CD4-positive, alpha-beta memory T cell (primary cell): Measurements from ENCODE around the gene CEBPZ. TPM values are rescaled to one million over a fixed set of nuclear protein-coding genes. Genes with fewer than 3 reads are reported as not detected.

Source experiments
- CTCF ChIA-PET: fragments of 350-600 bp; sonication (Branson Sonifier 250); formaldehyde crosslinking; loops from one replicate; lab custom pipeline; 2021; ENCODE audit warnings: inconsistent platforms; ENCODE audit not compliant: partially characterized antibody; lab: Charles Lee
- POLR2A ChIA-PET: fragments of 350-600 bp; sonication (Branson Sonifier 250); formaldehyde crosslinking; loops from one replicate; lab custom pipeline; 2021; ENCODE audit not compliant: partially characterized antibody; lab: Charles Lee
- DNase-seq, 5 donors: peaks; one replicate each; pipeline versions ENCODE4 v3.0.0 to v3.0.0-alpha.2; 2020 to 2022; ENCODE audit warnings: mixed read lengths in 1 of 5
- H3K27ac ChIP-seq: one replicate; pipeline ENCODE4 v1.7.0; 2013; ENCODE audit warnings: low read depth, low read length
- H3K27me3 ChIP-seq: 2 replicates; pipeline ENCODE4 v1.7.0; 2013; ENCODE audit warnings: mild to moderate bottlenecking, low read length, moderate library complexity; ENCODE audit not compliant: insufficient read depth
- H3K36me3 ChIP-seq: 2 replicates; pipeline ENCODE4 v1.7.0; 2013; ENCODE audit warnings: mild to moderate bottlenecking, low read length, moderate library complexity; ENCODE audit not compliant: insufficient read depth
- H3K4me1 ChIP-seq: 2 replicates; pipeline ENCODE4 v1.7.0; 2013; ENCODE audit warnings: mild to moderate bottlenecking, low read length, moderate library complexity; ENCODE audit not compliant: insufficient read depth
- H3K4me3 ChIP-seq, 2 donors: one replicate each; pipeline ENCODE4 v1.7.0; 2013; ENCODE audit warnings: low read length in 2 of 2, mild to moderate bottlenecking in 1 of 2
- H3K9me3 ChIP-seq, 2 donors: one replicate each; pipeline ENCODE4 v1.7.0; 2013; ENCODE audit warnings: low read length in 2 of 2, control low read depth in 1 of 2; ENCODE audit not compliant: control insufficient read depth in 1 of 2
- H3K27ac Mint-ChIP-seq, 7 donors: one replicate each; pipeline ENCODE4 v1.8.0; 2020 to 2021; ENCODE audit warnings: mixed read lengths in 7 of 7, mild to moderate bottlenecking in 6 of 7, inconsistent platforms in 3 of 7, moderate library complexity in 3 of 7
- H3K27me3 Mint-ChIP-seq, 2 donors: one replicate each; pipeline ENCODE4 v1.8.0; 2020 to 2021; ENCODE audit warnings: mixed read lengths in 2 of 2
- H3K36me3 Mint-ChIP-seq, 2 donors: one replicate each; pipeline ENCODE4 v1.8.0; 2020 to 2021; ENCODE audit warnings: mixed read lengths in 2 of 2, inconsistent platforms in 1 of 2, mild to moderate bottlenecking in 1 of 2
- H3K4me1 Mint-ChIP-seq, 4 donors: one replicate each; pipeline ENCODE4 v1.8.0; 2020 to 2021; ENCODE audit warnings: mixed read lengths in 4 of 4, mild to moderate bottlenecking in 1 of 4
- H3K4me3 Mint-ChIP-seq, 8 donors: one replicate each; pipeline ENCODE4 v1.8.0; 2020 to 2021; ENCODE audit warnings: mixed read lengths in 8 of 8, mild to moderate bottlenecking in 7 of 8, moderate library complexity in 6 of 8, inconsistent platforms in 3 of 8
- H3K9me3 Mint-ChIP-seq, 8 donors: one replicate each; pipeline ENCODE4 v1.8.0; 2020 to 2021; ENCODE audit warnings: mixed read lengths in 8 of 8, mild to moderate bottlenecking in 5 of 8, inconsistent platforms in 3 of 8, moderate library complexity in 1 of 8
- intact Hi-C: fragments of 100-400 bp; cut with micrococcal nuclease; formaldehyde crosslinking; loops from one replicate; pipeline ENCODE4 v1.15.1; 2023
- polyA plus RNA-seq, 2 donors: library from polyadenylated mRNA; unstranded; fragments of 300-500 nt; fragmentation: Illumina TruSeq; gene quantifications; one replicate each; pipeline ENCODE4 v1.2.3, GENCODE V29; 2021
- total RNA-seq, 2 experiments: library from RNA; stranded (reverse); gene quantifications; one replicate each; pipeline ENCODE4 v1.2.3, GENCODE V29; 2021

CEBPZ gene
- total and polyA plus RNA-seq, 4 experiments from 2014 or later, result 28.3 to 70.9 (median 56.0) TPM

DNA sequence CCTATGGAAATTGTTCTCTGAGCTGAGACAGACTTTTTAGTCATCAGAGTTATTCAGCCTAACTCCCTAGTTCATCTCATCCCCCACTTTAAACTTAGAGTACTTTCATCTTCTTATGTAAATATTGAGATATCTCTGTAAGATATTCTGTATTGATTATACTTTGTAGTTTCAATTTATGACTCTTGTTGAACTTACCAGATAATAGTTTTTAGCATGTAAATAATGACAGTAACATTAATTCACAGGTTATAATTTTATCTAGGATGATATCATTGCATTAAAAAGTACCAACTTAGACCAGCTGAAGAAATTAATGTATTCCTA lies 59.8 kb downstream of the CEBPZ start:
- Mint-ChIP-seq H3K4me1 (no peaks in the 10 kb centered on the region), H3K9me3 (peaks cover 0 to under 1% (median 0%) of the 10 kb centered on the region in 8 donors), H3K27ac (no peak overlapping the region), H3K36me3 (no peaks in the 10 kb centered on the region), H3K4me3 (no peak overlapping the region), H3K27me3 (no peaks in the 10 kb centered on the region)
- intact Hi-C loops, result no loop called here
- H3K36me3 ChIP-seq, result no peaks in the 10 kb centered on the region
- no peak for DNase-seq
- no peaks in the 10 kb centered on the region for H3K9me3 ChIP-seq
- no peaks in the 10 kb centered on the region for H3K4me1 ChIP-seq
- ChIA-PET POLR2A (no interaction called here), CTCF (interaction anchor here (0.7 to 1.0 kb wide), 2 partner anchors 10 to 706 kb away, joined by 3 to 5 read pairs; no protein-coding TSS in a partner anchor)
- no peaks in the 10 kb centered on the region for H3K27me3 ChIP-seq
- H3K4me3 ChIP-seq, result no peak overlapping the region
- no peak overlapping the region for H3K27ac ChIP-seq

DNA sequence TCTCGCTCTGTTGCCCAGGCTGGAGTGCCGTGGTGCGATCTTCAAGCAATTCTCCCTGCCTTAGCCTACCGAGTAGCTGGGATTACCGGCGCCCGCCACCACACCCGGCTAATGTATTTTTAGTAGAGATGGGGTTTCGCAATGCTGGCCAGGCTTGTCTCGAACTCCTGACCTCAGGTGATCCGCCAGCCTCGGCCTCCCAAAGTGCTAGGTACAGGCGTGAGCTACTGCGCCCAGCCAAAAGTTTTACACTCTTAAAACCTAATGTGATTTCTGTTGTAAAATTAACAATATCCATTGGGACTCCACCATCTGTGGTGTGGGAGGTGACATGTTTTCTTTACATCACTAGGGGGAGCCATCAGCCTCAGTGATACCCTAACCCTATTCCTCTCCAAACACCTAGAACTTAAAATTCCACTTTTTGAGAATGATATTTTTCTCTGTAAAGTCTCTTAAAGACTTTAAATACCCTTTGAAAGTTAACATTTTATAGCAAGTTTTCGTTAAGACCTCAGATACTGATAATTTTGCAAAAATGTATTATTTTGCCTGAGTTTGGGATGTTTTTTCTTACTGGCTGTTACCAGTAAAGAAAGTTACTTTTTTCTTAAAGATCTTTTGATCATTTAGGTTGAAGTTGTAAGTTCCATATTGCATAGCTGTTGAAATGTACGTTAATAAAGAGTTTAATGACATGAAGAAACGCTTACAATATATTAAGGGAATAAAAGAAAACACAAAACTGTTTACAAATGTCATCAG lies 63.0 kb downstream of the CEBPZ start:
- H3K4me1 Mint-ChIP-seq, result no peaks in the 10 kb centered on the region
- H3K9me3 Mint-ChIP-seq, result peaks cover 0 to 23% (median 16%) of the 10 kb centered on the region in 8 donors
- no peaks in the 10 kb centered on the region for H3K36me3 ChIP-seq
- peak in 4 of 5 donors; percentile 32 to 45 (median 36) for DNase-seq
- H3K36me3 Mint-ChIP-seq, result peaks cover 0 to 5% of the 10 kb centered on the region in 2 donors
- no peaks in the 10 kb centered on the region for H3K9me3 ChIP-seq
- no peak overlapping the region for H3K4me3 ChIP-seq
- no peak overlapping the region for H3K27ac Mint-ChIP-seq
- no peaks in the 10 kb centered on the region for H3K27me3 ChIP-seq
- no peak overlapping the region for H3K27ac ChIP-seq
- H3K4me1 ChIP-seq, result no peaks in the 10 kb centered on the region
- POLR2A ChIA-PET, result interaction anchor here (1.4 kb wide), 1 partner anchor 28 kb away, joined by 4 read pairs; no protein-coding TSS in a partner anchor
- CTCF ChIA-PET, result interaction anchor here (0.6 to 3.0 kb wide), 23 partner anchors 8 to 709 kb away, joined by 3 to 25 read pairs (median 4); partner anchors contain the start of genes CEBPZ, CEBPZOS, EIF2AK2 and NDUFAF7
- H3K4me3 Mint-ChIP-seq, result no peak overlapping the region
- H3K27me3 Mint-ChIP-seq, result no peaks in the 10 kb centered on the region
- intact Hi-C loops, result loop anchor here (1.0 to 10.0 kb wide), 5 partner anchors 63 to 709 kb away; partner anchors contain the start of genes CEBPZ and NDUFAF7

- ChIA-PET CTCF (interaction anchor here (0.6 to 3.0 kb wide), 7 partner anchors 8 to 710 kb away, joined by 3 to 25 read pairs (median 6); partner anchors contain the start of gene EIF2AK2), POLR2A (interaction anchor here (1.4 kb wide), 1 partner anchor 29 kb away, joined by 4 read pairs; no protein-coding TSS in a partner anchor)
- Mint-ChIP-seq H3K4me1 (no peaks in the 10 kb centered on the region), H3K27me3 (no peaks in the 10 kb centered on the region), H3K9me3 (peaks cover 0 to 23% (median 16%) of the 10 kb centered on the region in 8 donors), H3K36me3 (peaks cover 0 to 5% of the 10 kb centered on the region in 2 donors), H3K4me3 (no peak overlapping the region), H3K27ac (no peak overlapping the region)
- H3K9me3 ChIP-seq, result no peaks in the 10 kb centered on the region
- H3K4me3 ChIP-seq, result no peak overlapping the region
- H3K4me1 ChIP-seq, result no peaks in the 10 kb centered on the region
- intact Hi-C loops, result loop anchor here (1.0 to 10.0 kb wide), 5 partner anchors 64 to 710 kb away; partner anchors contain the start of genes CEBPZ and NDUFAF7
- no peaks in the 10 kb centered on the region for H3K27me3 ChIP-seq
- DNase-seq, result no peak
- H3K36me3 ChIP-seq, result no peaks in the 10 kb centered on the region
- H3K27ac ChIP-seq, result no peak overlapping the region
Observed at GRCh38 chr2:37167636-37168180, 63.7 kb downstream of the CEBPZ start.

GRCh38 chr2:37164757-37165156 lies 66.6 kb downstream of the CEBPZ start:
- Histone ChIP-seq H3K9me3 (no peaks in the 10 kb centered on the region), H3K36me3 (no peaks in the 10 kb centered on the region), H3K27me3 (no peaks in the 10 kb centered on the region), H3K4me1 (no peaks in the 10 kb centered on the region), H3K4me3 (no peak overlapping the region), H3K27ac (no peak overlapping the region)
- Mint-ChIP-seq H3K27ac (peak overlapping the region in 1 of 7 donors; percentile 16), H3K4me1 (peaks cover 0 to 7% (median 0%) of the 10 kb centered on the region in 4 donors), H3K27me3 (no peaks in the 10 kb centered on the region), H3K4me3 (peak overlapping the region in 1 of 8 donors; percentile 43), H3K9me3 (peaks cover 0 to 23% (median 17%) of the 10 kb centered on the region in 8 donors), H3K36me3 (peaks cover 0 to 5% of the 10 kb centered on the region in 2 donors)
- intact Hi-C loops, result loop anchor here (5.0 to 10.0 kb wide), 2 partner anchors 118 to 230 kb away; no protein-coding TSS in a partner anchor
- no peak for DNase-seq
- ChIA-PET POLR2A (no interaction called here), CTCF (interaction anchor here (1.1 kb wide), 1 partner anchor 231 kb away, joined by 3 read pairs; no protein-coding TSS in a partner anchor)

GRCh38 chr2:37156857-37157714 lies 74.3 kb downstream of the CEBPZ start, which contains the start of gene EIF2AK2:
Gene EIF2AK2 (minus strand): TSS chr2:37156980. CDS start chr2:37147806, 9,174 bp downstream.
- Histone ChIP-seq H3K4me1 (peaks cover 26% of the 10 kb centered on the region), H3K27me3 (no peaks in the 10 kb centered on the region), H3K4me3 (peak within 1 kb of the TSS; percentile 62 to 63), H3K9me3 (no peaks in the 10 kb centered on the region), H3K36me3 (no peaks in the 10 kb centered on the region), H3K27ac (peak within 1 kb of the TSS; percentile 72)
- Mint-ChIP-seq H3K36me3 (peaks cover 20 to 21% of the 10 kb centered on the region in 2 donors), H3K9me3 (peaks cover 0 to 2% (median 0%) of the 10 kb centered on the region in 8 donors), H3K4me3 (peak within 1 kb of the TSS; percentile 88 to 96 (median 94)), H3K27me3 (no peaks in the 10 kb centered on the region), H3K4me1 (peaks cover 34 to 54% (median 49%) of the 10 kb centered on the region in 4 donors), H3K27ac (peak within 1 kb of the TSS; percentile 86 to 96 (median 92))
- CTCF ChIA-PET, result interaction anchor here (3.9 kb wide), 1 partner anchor 12 kb away, joined by 25 read pairs; no protein-coding TSS in a partner anchor
- DNase-seq, result peak; percentile 84 to 90 (median 87)
- intact Hi-C loops, result loop anchor here (1.0 to 5.0 kb wide), 4 partner anchors 40 to 190 kb away; partner anchors contain the start of genes CEBPZ, CEBPZOS, GPATCH11 and HEATR5B
- POLR2A ChIA-PET, result interaction anchor here (0.9 to 1.6 kb wide), 9 partner anchors 13 to 190 kb away, joined by 3 to 10 read pairs (median 4); partner anchors contain the start of genes CEBPZ, CEBPZOS, GPATCH11 and HEATR5B
